Breast epithelium (tissue), 3 donors: ENCODE results near the gene APBB1.

ENCODE experiments used
- POLR2A ChIP-seq: fragments of 450-650 bp; IDR thresholded peaks from one replicate; pipeline ENCODE4 v1.6.1; 2016; ENCODE audit warnings: antibody characterized with exemption, mild to moderate bottlenecking, moderate library complexity
- POLR2AphosphoS5 ChIP-seq, 3 donors: sonication (generic); formaldehyde crosslinking; IDR thresholded peaks; one replicate each; pipeline ENCODE4 v1.6.1; 2017; ENCODE audit warnings: antibody characterized with exemption in 3 of 3
- TF ChIP-seq, protein P1 (sequence below), 3 donors: fragments of 450-650 bp; IDR thresholded peaks; one replicate each; pipeline ENCODE4 v1.5.1; 2016 to 2017; ENCODE audit warnings: antibody characterized with exemption in 3 of 3, mild to moderate bottlenecking in 3 of 3, moderate library complexity in 3 of 3

DNA sequence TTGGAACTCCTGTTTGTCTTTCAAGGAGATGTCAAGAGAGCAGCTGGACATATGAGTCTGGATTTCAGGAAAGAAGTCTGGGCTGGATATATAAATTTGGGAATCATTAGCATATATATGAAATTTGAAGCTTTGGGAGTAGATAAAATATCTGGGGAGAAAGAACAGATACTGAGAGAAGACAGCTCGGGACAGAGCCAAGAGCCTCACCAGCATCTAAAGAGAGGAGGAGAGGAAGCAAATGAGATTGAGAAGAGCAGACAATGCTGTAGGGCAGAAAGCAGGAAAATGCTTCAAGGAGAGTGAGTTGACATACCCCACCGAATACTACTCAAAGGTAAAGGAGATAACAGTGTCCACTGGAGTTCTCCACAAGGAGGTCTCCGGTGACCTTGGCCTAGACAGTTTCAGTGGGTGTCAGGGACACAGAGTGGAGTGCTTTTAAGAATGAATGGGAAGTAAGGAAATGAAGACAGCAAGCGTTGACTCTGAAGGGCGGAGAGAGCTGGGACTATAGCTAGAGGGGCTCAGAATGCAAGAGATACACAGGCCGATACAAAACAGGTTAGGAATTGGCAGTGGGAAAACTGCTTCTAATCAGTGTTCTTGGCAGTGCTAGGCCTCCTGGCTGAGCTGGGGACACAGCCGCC lies 862 bp downstream of the APBB1 start:
- TF ChIP-seq, protein P1, sequence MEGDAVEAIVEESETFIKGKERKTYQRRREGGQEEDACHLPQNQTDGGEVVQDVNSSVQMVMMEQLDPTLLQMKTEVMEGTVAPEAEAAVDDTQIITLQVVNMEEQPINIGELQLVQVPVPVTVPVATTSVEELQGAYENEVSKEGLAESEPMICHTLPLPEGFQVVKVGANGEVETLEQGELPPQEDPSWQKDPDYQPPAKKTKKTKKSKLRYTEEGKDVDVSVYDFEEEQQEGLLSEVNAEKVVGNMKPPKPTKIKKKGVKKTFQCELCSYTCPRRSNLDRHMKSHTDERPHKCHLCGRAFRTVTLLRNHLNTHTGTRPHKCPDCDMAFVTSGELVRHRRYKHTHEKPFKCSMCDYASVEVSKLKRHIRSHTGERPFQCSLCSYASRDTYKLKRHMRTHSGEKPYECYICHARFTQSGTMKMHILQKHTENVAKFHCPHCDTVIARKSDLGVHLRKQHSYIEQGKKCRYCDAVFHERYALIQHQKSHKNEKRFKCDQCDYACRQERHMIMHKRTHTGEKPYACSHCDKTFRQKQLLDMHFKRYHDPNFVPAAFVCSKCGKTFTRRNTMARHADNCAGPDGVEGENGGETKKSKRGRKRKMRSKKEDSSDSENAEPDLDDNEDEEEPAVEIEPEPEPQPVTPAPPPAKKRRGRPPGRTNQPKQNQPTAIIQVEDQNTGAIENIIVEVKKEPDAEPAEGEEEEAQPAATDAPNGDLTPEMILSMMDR (IDR thresholded peaks at IDR 0.05) = no peak
- TF ChIP-seq POLR2A (no peak), POLR2AphosphoS5 (IDR thresholded peaks at IDR 0.05) (no peak)
